HG03196 (cell line): ENCODE results near the gene THPO.

Experiments used
- ATAC-seq: cut with Tn5 transposase; IDR thresholded peaks from one replicate; pipeline ENCODE4 v1.9.1; 2021; ENCODE audit not compliant: unreplicated experiment

THPO gene

DNA sequence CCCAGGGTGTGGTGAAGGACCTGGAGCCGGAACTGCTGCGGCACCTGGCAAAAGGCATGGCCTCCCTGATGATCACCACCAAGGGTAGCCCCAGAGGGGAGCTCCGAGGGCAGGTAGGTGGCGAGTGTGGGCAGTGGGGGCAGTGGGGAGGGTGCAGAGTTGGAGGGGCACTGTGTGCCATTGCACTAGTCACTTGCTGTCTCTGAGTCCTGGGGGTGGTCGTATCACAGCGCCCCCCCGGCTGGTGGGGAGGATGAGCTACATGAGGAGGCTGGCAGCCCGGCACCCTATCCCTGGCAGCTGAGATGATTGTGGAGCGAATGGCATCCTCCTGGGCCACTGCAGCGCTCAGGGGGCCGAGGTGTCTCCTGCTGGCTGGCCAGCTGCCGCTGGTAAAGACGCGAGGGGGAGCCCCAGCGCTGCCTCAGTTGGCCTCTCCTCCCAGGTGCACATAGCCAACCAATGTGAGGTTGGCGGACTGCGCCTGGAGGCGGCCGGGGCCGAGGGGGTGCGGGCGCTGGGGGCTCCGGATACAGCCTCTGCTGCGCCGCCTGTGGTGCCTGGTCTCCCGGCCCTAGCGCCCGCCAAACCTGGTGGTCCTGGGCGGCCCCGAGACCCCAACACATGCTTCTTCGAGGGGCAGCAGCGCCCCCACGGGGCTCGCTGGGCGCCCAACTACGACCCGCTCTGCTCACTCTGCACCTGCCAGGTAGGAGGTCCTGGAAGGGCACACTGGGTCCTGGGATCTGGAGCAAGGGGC, 8.2 kb upstream of the THPO start:
- no peak for ATAC-seq

DNA sequence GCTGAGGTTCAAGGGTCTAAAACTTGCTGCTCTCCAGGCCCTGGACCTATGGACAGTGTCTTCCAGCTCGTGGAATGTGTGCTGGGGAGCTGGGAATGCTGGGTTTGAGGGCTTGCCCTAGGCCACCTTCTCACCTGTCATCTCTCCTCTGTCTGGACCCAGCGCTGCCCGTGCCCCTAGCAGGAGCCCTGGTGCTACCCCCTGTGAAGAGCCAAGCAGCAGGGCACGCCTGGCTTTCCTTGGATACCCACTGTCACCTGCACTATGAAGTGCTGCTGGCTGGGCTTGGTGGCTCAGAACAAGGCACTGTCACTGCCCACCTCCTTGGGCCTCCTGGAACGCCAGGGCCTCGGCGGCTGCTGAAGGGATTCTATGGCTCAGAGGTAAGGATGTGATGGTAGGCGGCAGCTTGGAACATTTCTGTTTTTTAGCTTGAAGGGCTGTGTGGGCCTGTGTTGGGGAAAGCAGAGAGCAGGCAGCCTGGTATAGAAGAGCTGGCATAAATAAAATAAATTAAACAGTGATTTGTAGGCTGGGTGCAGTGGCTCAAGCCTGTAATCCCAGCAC, 6.9 kb upstream of the THPO start:
- no peak for ATAC-seq

DNA sequence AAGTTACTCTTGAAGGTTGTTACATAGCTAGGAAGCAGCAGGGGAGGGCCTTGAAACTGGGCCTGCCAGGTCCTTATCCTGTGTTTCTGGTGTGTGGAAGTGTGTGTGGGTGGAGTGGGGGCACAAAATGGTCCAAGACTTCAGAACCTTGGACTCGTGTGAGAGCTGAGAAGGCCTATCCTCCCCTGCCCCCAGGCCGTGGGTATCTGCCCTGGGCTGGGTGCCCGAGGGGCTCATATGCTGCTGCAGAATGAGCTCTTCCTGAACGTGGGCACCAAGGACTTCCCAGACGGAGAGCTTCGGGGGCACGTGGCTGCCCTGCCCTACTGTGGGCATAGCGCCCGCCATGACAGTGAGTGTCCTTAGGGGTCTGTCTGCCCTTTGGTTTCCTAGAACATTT, 6.3 kb upstream of the THPO start:
- ATAC-seq: no peak

DNA sequence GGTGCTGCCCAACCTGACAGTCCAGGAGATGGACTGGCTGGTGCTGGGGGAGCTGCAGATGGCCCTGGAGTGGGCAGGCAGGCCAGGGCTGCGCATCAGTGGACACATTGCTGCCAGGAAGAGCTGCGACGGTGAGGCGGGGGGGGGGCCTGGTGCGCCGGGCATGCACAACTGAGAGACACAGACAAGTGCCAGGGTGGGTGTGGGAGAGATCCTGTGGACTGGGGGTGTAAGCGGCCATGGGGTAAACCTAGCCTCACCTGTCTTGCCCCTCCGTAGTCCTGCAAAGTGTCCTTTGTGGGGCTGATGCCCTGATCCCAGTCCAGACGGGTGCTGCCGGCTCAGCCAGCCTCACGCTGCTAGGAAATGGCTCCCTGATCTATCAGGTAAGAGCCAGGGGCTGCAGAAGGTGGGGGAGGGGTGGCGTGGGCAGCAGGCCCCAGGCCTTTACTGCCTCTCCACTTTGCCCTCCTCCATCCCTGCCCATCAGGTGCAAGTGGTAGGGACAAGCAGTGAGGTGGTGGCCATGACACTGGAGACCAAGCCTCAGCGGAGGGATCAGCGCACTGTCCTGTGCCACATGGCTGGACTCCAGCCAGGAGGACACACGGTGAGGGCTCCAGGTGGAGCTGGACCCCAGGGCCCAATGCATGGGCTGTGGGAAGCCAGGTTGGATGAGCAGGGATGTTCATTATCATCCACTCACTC, 5.2 kb upstream of the THPO start:
- no peak for ATAC-seq

DNA sequence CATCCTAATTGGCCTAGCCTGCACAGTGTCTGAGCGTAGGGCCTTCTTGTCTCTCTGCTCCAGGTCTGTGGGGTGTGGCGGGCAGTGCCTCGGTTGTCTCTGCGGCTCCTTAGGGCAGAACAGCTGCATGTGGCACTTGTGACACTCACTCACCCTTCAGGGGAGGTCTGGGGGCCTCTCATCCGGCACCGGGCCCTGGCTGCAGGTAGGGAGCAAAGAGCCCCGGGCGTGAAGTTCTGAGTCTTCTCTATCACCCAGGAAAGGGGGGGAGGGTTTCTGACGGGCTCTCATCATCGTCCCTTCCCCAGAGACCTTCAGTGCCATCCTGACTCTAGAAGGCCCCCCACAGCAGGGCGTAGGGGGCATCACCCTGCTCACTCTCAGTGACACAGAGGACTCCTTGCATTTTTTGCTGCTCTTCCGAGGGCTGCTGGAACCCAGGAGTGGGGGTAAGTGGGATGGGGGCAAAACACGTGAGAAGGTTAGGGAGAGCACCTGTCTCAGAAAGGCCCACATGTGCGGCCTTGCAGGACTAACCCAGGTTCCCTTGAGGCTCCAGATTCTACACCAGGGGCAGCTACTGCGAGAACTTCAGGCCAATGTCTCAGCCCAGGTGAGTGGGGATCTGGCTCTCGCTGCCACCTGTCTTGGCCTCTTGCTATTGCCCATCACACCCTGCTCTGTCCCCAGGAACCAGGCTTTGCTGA, 4.5 kb upstream of the THPO start:
- ATAC-seq: no peak

DNA sequence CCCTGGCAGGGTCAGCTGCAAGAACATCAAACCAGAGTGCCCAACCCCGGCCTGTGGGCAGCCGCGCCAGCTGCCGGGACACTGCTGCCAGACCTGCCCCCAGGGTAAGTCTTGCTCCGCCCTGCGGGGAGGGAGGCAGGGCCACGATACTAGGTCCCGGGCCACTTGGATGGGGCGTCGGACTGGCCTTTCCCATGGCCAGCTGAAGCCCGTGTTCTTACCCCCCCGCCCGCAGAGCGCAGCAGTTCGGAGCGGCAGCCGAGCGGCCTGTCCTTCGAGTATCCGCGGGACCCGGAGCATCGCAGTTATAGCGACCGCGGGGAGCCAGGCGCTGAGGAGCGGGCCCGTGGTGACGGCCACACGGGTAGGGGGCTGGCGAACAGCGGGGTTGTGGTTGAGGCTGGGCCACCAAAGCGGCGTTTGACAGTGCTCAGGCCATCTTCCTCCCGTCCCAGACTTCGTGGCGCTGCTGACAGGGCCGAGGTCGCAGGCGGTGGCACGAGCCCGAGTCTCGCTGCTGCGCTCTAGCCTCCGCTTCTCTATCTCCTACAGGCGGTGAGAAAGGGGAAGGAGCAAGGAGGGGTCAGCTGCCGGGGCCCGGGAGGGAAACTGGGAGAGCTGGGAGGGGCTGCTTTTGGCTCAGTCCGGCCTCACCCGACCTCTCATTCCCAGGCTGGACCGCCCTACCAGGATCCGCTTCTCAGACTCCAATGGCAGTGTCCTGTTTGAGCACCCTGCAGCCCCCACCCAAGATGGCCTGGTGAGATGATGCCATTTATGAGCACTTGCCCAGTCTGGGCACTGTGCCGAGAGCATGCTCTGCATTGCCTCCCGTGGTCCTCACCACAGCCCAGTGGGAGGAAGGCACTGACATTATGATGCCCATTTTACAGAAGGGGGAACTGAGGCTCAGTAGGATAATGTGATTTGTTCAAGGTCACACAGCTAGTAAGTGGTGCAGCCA, 3.5 kb upstream of the THPO start:
- no peak for ATAC-seq

DNA sequence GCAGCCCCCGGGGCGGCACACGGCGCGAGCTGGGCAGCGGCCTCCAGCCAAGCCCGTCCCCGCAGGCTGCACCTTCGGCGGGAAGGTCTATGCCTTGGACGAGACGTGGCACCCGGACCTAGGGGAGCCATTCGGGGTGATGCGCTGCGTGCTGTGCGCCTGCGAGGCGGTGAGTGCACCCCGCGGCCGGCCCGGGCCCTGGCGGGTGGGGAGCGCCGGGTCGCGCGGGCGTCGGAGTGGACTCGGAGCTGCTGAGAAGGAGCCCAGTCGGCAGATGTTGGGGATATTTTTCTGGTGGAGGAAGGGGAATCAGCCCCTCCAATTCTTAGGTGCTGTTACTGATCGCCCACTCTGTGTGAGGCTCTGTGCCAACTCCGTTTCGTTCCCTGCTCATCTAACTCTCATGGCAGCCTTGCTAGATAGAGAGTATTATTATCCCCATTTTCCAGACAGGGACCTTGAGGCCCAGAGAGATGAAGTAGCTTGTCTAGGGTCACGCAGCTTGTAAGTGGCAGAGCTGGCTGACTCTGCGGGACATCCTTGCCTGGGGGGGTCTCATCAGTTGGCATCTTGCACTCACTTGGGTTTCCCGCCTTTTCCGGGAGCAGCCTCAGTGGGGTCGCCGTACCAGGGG, 2.7 kb upstream of the THPO start:
- ATAC-seq: no peak

DNA sequence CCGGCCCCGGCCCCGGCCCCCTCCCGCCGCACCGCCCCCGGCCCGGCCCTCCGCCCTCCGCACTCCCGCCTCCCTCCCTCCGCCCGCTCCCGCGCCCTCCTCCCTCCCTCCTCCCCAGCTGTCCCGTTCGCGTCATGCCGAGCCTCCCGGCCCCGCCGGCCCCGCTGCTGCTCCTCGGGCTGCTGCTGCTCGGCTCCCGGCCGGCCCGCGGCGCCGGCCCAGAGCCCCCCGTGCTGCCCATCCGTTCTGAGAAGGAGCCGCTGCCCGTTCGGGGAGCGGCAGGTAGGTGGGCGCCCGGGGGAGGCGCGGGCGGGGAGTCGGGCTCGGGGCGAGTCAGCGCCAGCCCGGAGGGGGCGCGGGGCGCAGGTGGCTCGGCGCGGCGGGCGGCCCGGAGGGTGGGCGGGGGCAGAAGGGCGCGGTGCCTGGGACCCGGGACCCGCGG, 2.2 kb upstream of the THPO start:
- no peak for ATAC-seq

DNA sequence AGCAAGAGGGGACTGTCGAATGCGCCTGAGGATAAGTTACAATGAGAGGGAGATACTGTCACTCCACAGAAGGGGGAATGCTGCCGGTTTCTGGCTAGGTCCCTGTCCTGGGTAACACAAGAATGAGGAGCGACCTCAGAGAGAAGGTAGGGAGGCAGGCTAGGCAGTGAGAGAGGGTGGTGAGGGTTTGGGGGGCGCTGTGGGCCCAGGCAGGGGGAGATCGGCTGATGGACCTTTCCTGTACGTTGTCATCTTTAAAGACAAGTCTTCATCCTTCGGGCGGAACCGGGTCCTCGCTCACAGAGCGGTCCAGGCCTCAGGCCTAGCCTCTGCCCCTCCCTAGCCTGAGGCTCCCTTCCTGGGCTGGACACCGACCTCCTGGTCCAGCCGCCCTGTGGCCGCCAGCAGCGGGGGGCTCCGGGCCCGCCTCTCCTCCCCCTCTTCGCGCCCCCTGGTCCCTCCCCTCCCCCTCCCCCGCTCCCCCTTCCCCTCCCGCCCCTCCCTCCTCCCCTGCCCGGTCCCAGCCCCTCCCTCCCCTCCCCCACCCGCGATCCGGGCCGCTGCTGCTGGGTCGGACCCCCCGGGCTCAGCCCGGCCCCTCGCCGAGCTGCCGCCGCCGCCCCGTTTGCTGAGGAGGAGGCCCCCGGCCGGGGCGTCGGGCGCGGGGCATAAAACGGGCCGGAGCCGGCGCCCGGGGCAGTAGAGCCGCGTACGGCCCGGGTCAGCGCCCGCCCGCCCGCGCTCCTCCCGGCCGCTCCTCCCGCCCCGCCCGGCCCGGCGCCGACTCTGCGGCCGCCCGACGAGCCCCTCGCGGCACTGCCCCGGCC, 1.6 kb upstream of the THPO start, which contains the start of gene CHRD:
Gene CHRD, plus strand, starts transcription at position 697 of the 827 bp plus-strand sequence. CDS start 265 bp downstream, outside the sequence.
- no peak for ATAC-seq

DNA sequence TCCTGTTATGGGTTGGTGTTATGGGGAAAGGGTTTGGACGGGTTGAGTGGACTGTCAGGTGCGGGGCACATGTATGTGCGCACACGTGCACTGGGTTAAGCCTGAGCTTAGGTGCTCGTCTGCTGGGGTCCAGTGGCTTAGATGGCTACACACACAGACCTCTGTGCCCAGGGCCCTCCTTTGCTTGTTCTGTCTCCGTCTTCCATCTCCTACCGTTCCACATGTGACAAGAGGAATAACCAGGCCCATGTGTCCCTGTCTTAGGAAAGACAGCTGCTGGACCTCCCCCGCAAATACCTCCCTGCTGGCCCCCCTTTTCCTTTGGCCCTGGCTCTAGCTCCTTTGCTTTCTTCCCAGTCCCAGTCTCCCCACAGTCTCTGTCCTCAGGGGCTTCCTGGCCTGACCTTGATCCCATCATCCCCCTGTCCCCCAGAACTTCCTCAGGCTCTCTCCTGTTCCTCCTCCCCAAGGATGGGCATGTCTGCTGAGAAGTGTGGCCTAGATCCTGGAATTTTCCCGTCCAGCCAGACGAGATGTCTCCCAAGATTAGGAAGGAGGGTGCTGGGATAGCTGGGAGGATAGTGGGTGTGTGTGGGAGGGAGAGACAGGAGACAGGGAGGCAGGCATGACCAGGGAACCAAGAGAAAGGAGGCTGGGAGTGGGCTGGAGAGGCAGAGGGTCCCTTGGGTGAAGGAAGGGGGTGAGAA, 797 bp upstream of the THPO start:
- no peak for ATAC-seq

DNA sequence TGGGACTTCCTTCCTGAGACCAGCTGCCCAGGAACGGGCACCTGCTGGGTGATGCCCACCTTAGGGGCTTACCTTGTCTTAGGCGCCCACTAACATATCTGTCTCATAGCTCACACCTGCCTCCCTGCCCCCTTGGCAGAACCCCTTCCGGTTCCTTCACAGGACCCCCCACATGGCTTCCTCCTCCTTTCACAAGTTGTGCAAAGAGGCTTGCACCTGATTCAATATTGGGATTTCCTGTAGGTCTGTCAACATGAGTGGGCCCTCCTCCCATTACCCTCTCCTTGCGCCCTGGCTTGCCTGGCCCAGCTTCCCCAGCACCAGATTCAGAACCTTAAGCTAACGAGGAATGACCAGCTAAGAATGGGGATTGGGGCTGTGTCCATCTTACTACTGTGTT, 633 bp downstream of the THPO start:
- ATAC-seq: no peak

DNA sequence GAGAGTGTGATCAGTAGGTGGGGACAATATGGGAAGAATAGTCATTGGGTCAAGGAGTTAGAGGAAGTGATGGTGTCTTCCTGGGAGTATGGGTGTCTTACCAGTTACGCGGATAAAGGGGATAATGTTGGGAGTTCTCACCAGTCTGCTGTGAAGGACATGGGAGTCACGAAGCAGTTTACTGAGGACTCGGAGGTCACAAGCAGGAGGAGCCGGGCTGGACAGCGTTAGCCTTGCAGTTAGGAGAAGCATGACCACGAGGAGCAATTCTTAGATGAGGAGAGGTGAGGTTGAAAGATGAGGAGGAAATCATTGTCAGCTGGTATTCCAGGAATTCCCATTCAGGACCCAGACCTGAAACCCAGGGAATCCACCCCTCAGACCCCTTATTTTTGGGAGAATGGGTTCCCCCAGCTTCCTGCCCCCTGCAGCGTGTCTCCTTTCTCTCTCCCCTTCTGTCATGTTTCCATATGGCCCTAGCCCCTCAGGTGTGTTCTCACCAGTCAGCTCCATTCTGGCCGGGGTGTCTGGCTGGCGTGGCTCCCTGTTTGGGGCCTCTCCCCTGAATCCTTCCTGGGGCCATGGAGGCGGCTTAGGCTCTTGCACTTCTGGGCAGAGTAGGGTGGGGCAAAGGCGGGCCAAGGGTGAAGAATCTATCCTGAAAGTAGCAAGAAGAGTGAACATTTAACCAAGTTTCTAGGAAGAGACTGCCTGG, 2.1 kb downstream of the THPO start:
- ATAC-seq: no peak

DNA sequence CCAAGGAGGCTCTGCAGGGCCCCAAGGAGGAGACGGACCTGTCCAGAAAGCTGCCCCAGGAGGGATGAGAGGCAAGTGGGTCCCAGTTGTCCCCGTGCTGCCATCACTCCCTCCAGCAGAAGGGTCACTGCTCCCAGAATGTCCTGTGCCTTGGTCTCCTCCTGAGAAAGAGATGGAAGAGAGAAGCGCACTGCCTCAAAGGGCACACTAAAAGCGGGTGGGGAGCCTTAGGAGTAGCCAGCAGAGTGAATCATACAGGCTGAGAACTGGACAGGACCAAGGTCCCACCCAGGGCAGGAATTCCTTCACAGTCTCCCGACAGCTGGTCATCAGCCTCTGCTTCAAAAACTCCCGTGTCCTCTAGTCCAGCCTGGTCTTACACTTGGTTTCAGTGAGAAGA, 4.6 kb downstream of the THPO start:
- no peak for ATAC-seq

DNA sequence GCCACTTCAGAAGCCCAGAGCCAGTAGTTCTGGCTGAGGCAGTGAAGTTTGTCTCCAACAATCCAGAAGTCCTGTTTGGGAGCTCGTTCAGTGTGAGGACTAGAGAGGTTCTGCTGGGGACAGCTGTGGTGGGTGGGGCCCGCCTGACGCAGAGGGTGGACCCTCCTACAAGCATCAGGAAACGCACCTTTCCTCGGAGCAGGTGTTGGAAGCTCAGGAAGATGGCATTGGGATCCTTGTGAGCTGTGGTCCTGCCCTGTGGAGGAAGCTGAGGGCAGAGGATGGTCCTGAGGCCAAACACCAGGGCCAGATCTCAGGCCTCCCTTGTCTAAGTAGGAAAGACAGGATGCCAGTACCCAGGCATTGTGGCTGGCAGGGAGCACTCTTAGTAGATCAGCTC, 5.1 kb downstream of the THPO start:
- ATAC-seq: no peak

DNA sequence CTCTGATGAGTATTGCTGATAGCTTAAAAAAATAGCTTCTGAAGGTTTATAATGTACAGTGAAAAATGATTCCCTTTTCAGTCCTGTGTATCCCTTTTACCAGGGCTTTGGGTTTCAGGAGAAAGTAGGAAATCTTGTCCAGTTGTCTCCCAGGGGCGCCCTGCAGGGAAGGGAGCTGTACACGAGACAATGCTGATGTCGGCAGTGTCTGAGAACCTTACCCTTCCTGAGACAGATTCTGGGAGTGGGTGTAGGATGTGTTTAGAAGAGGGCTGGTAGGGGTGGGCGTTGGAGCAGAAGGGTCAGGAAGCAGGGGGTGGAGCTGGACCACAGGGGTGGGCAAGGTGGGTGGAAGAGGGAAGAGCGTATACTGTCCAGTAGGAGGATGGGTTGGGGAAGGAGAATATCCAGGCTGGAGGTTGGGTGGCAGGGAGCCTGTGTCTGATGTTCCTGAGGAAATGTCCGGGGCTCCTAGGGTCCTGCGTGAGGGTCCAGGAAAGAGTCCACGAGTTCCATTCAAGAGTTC, 5.6 kb downstream of the THPO start:
- no peak for ATAC-seq

DNA sequence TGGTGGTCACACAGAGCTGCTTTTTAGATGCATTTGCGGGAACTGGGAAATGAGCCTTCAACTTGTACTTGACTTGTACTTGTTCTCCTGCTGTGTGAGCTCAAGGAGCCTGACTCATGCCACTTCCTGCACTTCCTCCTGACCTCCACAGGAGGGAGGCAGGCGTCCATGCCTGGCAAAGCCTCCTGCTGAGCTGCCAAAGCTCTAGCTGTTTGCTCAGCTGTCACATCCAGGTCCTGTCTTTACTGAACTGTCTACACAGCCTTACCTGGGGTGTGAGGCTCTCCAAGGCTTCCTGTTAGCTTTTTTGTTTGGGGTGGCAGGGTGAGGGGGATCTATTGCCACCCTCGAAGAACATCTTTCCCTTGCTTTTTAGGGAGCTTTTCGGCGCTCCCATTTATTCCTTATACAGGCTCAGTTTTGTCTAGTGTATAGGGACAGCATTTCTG, 6.4 kb downstream of the THPO start:
- ATAC-seq: no peak

DNA sequence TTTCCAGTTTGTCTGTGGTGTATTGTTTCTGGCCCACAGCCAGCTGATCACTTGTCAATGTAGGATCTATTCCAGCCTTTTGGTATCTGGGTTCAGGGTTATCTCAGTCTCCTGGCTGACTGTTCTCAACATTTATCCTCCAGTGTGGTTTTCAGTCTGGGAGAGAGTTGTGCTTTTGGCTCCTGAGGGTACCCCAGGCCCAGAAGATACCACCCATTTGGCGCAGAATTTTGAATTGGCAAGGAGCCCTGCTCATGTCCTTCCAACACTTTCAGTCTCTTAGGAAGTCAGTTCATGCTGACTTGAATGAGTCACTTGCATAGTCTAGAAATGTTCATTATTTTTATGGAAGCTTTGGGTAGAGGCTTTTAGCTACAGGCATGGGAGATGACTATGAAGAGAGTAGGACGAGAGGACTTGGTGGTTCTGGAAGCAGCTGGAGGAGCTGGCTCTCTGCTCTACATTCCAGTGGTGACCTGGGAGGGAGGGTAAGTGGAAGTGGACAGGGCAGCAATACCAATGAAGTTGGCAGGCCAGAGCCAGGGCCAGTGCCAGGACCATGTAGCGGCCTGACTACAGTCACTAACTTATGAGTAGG, 9.3 kb downstream of the THPO start:
- ATAC-seq: no peak
